Measurements from ENCODE around the gene TMPRSS3.

Gene TMPRSS3

GRCh38 chr21:42332557-42333317, 63.1 kb downstream of the TMPRSS3 start:
- no peak for TF ChIP-seq CTCF (IDR thresholded peaks at IDR 0.05; ENCODE audit: insufficient read depth, low read depth, low read length, missing control alignments)
- no peak overlapping the region for H3K4me3 ChIP-seq (ENCODE audit: low read length)
- DNase-seq (ENCODE audit: low read depth), result no peak

- H3K4me3 ChIP-seq (ENCODE audit: low read length), result no peak overlapping the region
- TF ChIP-seq CTCF (IDR thresholded peaks at IDR 0.05; ENCODE audit: insufficient read depth, low read depth, low read length, missing control alignments), result no peak
- no peak for DNase-seq (ENCODE audit: low read depth)
Observed at GRCh38 chr21:42331660-42332059, 64.2 kb downstream of the TMPRSS3 start.

GRCh38 chr21:42330380-42331371, 65.2 kb downstream of the TMPRSS3 start:
- H3K4me3 ChIP-seq (ENCODE audit: low read length), result no peak overlapping the region
- no peak for TF ChIP-seq CTCF (IDR thresholded peaks at IDR 0.05; ENCODE audit: insufficient read depth, low read depth, low read length, missing control alignments)
- no peak for DNase-seq (ENCODE audit: low read depth)

- no peak overlapping the region for H3K4me3 ChIP-seq (ENCODE audit: low read length)
- TF ChIP-seq CTCF (IDR thresholded peaks at IDR 0.05; ENCODE audit: insufficient read depth, low read depth, low read length, missing control alignments), result no peak
- no peak for DNase-seq (ENCODE audit: low read depth)
Observed at GRCh38 chr21:42324896-42325295, 71.0 kb downstream of the TMPRSS3 start.
